Tibial artery (tissue), 4 donors: ENCODE results near the gene PTK7.

Experiments
- DNase-seq, 2 donors: peaks; one replicate each; pipeline ENCODE4 v3.0.0-alpha.2; 2019
- H3K27ac ChIP-seq, 2 donors: fragments of 200-600 bp; sonication (generic) in 1 of 2; 1 replicate in 1 of 2; 2 replicates in 1 of 2; pipeline ENCODE4 v1.5.1; 2018 to 2019; ENCODE audit warnings: mild to moderate bottlenecking in 1 of 2
- H3K27me3 ChIP-seq, 2 donors: fragments of 200-600 bp; sonication (generic) in 1 of 2; one replicate each; pipeline versions ENCODE4 v1.5.1 to v1.6.0; 2016 to 2019
- H3K36me3 ChIP-seq, 3 donors: fragments of 200-600 bp; sonication (generic) in 2 of 3; one replicate each; pipeline ENCODE4 v1.5.1; 2016 to 2019; ENCODE audit warnings: mild to moderate bottlenecking in 2 of 3
- H3K4me1 ChIP-seq, 4 donors: fragments of 200-600 bp; sonication (generic) in 2 of 4; 1 replicate in 3 of 4; 2 replicates in 1 of 4; pipeline ENCODE4 v1.5.1; 2016 to 2019
- H3K4me3 ChIP-seq, 2 donors: fragments of 200-600 bp; sonication (generic) in 1 of 2; 1 replicate in 1 of 2; 2 replicates in 1 of 2; pipeline ENCODE4 v1.5.1; 2018 to 2019; ENCODE audit warnings: mild to moderate bottlenecking in 2 of 2
- H3K9me3 ChIP-seq, 3 donors: fragments of 200-600 bp; sonication (generic) in 1 of 3; one replicate each; pipeline ENCODE4 v1.5.1; 2016 to 2019
- CTCF ChIP-seq, 2 experiments: fragments of 200-600 bp in 1 of 2; fragments of 450-650 bp in 1 of 2; IDR thresholded peaks; one replicate each; pipeline ENCODE4 v1.5.1; 2017 to 2019; ENCODE audit warnings: antibody characterized with exemption in 2 of 2, mild to moderate bottlenecking in 1 of 2, moderate library complexity in 1 of 2
- intact Hi-C: fragments of 100-400 bp; cut with DNase I; formaldehyde crosslinking; loops from one replicate; pipeline ENCODE4 v1.15.0; 2023; ENCODE audit warnings: low total_unique reads

Gene PTK7

GRCh38 chr6:43093436-43094289 is 17.5 kb downstream of the PTK7 start:
- Histone ChIP-seq H3K27me3 (no peaks in the 10 kb centered on the region), H3K36me3 (no peaks in the 10 kb centered on the region), H3K9me3 (no peaks in the 10 kb centered on the region), H3K4me3 (peak overlapping the region; percentile 38 to 46), H3K4me1 (peaks cover 0 to 16% (median 11%) of the 10 kb centered on the region in 4 donors), H3K27ac (peak overlapping the region in 1 of 2 donors; percentile 32)
- no peak for TF ChIP-seq CTCF (IDR thresholded peaks at IDR 0.05)
- intact Hi-C loops, result no loop called here
- peak in 1 of 2 donors; percentile 49 for DNase-seq

GRCh38 chr6:43095939-43096338 is 19.8 kb downstream of the PTK7 start:
- no peak for DNase-seq
- Histone ChIP-seq H3K4me3 (no peak overlapping the region), H3K27me3 (no peaks in the 10 kb centered on the region), H3K4me1 (peaks cover 0 to 16% (median 11%) of the 10 kb centered on the region in 4 donors), H3K9me3 (no peaks in the 10 kb centered on the region), H3K27ac (no peak overlapping the region), H3K36me3 (no peaks in the 10 kb centered on the region)
- intact Hi-C loops, result no loop called here
- no peak for TF ChIP-seq CTCF (IDR thresholded peaks at IDR 0.05)

- Histone ChIP-seq H3K36me3 (no peaks in the 10 kb centered on the region), H3K27ac (peak overlapping the region in 1 of 2 donors; percentile 3), H3K4me1 (peaks cover 0 to 16% (median 11%) of the 10 kb centered on the region in 4 donors), H3K9me3 (no peaks in the 10 kb centered on the region), H3K27me3 (no peaks in the 10 kb centered on the region), H3K4me3 (no peak overlapping the region)
- no peak for TF ChIP-seq CTCF (IDR thresholded peaks at IDR 0.05)
- intact Hi-C loops, result no loop called here
- no peak for DNase-seq
These were observed 20.5 kb downstream of the PTK7 start for GRCh38 chr6:43096451-43097097.

GRCh38 chr6:43097098-43097489 is 21.0 kb downstream of the PTK7 start:
- no peak overlapping the region for H3K4me3 ChIP-seq
- peak overlapping the region in 1 of 2 donors; percentile 3 for H3K27ac ChIP-seq
- H3K36me3 ChIP-seq, result no peaks in the 10 kb centered on the region
- no peaks in the 10 kb centered on the region for H3K9me3 ChIP-seq
- intact Hi-C loops, result no loop called here
- TF ChIP-seq CTCF (IDR thresholded peaks at IDR 0.05), result no peak
- no peaks in the 10 kb centered on the region for H3K27me3 ChIP-seq
- no peak for DNase-seq
- H3K4me1 ChIP-seq, result peaks cover 0 to 16% (median 11%) of the 10 kb centered on the region in 4 donors

- intact Hi-C loops, result no loop called here
- Histone ChIP-seq H3K4me1 (peaks cover 0 to 16% (median 11%) of the 10 kb centered on the region in 4 donors), H3K27me3 (no peaks in the 10 kb centered on the region), H3K36me3 (no peaks in the 10 kb centered on the region), H3K9me3 (no peaks in the 10 kb centered on the region), H3K4me3 (no peak overlapping the region), H3K27ac (no peak overlapping the region)
- no peak for TF ChIP-seq CTCF (IDR thresholded peaks at IDR 0.05)
- no peak for DNase-seq
These were observed 21.4 kb downstream of the PTK7 start for GRCh38 chr6:43097502-43097901.
